UCSD-AML1 (cell line): Measurements from ENCODE around the gene TESMIN.

Source experiments
- DNase-seq: peaks from one replicate; lab custom pipeline; 2025; ENCODE audit not compliant: unreplicated experiment; lab: John Stamatoyannopoulos, UW

Gene TESMIN, protein sequence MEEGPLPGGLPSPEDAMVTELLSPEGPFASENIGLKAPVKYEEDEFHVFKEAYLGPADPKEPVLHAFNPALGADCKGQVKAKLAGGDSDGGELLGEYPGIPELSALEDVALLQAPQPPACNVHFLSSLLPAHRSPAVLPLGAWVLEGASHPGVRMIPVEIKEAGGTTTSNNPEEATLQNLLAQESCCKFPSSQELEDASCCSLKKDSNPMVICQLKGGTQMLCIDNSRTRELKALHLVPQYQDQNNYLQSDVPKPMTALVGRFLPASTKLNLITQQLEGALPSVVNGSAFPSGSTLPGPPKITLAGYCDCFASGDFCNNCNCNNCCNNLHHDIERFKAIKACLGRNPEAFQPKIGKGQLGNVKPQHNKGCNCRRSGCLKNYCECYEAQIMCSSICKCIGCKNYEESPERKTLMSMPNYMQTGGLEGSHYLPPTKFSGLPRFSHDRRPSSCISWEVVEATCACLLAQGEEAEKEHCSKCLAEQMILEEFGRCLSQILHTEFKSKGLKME

DNA sequence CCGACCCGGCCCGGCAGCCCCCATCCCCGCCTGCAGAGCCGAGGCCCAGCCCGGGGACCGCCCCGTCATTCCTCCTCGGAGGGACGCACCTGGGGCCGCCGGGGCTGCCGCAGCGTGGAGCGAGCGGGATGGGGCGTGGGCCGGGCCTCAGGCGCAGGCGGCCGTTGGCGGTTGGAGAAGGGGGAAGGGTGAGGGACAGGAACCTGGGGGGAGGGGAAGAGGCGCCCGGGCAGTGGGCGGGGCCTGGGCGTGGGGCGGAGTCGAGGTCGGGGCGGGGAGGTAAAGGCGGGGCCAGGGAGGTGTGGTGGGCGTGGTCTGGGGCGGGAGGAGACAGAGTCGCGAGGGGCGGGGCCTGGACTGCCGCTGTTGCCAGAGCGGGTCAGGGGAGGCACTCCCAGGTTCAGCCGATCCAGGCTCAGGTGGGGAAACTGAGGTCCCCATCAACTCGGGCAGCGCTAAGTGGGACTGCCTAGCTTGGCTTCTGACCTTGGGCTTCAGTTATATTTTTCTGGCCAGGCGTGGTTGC, at the start of gene TESMIN:
Gene TESMIN (minus strand): TSS at position 190 of the 526 bp plus-strand sequence. CDS start 860 bp downstream, outside the sequence.
- peak; percentile 93 for DNase-seq

DNA sequence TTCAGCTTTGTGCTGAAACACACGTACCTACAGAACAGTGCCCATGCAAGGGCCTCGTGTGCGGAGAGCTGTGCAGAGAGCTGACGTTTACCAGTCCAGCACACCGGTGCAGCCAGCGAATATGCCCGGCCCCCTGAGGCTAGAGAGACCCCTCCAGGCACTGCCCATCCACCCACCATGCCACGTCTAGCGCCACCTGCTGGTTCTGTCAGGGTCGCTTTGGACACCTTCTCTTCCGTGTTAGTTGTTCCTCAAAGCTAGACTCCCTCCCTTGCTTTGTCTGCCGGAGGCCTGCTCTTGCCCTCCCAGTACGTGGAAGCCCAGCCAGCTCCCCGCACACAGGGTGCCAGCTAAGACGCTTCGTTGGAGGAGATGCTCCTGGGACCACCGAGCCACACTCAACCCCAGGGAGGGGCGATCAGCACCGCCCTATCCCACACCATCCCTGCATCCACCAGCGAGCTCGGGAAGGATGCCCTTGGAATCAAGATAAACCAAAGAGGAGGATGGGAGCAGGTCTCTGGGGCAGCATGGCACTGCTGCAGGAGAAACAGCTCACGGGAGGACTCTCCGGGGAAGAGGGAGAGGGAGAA, 47.0 kb upstream of the TESMIN start:
- DNase-seq: peak; percentile 31

DNA sequence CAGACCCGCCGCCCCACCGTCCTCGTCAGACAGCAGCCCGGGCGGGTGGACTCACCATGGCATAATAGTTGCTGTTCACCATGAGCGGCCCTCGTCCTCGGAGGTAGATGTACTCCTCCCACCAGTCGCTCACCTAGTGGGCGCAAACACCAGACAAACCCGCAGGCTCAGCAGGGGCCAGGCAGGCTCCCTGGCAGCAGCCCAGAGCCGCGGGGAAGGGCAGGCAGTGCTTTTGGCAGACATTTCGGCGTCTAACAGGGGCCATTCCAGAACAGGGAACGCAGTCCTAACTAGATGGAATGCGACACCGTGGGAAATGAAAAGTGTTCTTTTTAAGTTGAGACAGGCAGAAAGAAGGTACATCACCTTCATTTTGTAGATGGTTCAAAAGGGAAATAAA, 45.5 kb upstream of the TESMIN start:
- no peak for DNase-seq

DNA sequence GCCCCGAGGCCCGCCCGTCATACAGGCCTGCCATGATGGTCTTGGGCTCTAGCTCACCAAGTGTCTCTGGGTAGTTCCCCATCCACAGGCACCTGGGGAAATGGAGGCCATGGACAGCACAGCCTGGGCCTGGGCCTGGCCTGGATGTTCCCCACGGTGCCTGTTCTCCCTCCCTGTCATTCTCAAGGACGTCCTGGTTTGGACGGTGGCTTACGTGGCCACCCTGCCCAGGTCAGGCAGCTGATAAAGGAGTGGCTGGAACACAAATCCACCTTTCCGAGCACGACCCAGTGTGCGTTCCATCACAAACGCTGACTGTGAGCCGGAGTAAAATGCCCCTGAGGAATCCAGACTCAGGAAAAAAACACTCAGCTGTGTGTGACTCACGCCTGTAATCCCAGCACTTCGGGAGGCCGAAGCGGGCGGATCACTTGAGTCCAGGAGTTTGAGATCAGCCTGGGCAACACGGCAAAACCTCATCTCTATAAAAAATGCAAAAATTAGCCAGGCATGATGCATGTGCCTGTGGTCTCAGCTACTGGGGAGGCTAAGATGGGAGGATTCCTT, 41.2 kb upstream of the TESMIN start:
- no peak for DNase-seq

DNA sequence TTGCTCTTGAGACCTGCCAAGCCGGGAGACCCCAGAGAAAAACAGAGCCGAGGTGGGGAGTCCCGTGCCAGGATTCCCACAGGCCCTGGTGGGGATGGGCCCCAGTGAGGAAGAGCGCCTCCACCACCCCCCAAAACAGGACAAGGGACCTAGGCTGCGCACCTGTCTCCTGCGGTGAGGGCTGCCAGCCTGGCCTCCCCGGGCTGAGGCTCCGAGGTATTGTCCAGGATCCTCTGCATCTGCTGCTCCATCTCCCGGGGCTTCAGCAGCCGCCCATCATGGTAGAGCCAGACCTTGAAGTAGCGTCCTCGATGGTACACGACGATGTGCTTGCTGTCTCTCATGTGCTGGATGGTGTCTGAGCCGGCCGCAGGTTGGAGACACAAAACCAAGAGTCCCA, 33.3 kb upstream of the TESMIN start:
- no peak for DNase-seq

DNA sequence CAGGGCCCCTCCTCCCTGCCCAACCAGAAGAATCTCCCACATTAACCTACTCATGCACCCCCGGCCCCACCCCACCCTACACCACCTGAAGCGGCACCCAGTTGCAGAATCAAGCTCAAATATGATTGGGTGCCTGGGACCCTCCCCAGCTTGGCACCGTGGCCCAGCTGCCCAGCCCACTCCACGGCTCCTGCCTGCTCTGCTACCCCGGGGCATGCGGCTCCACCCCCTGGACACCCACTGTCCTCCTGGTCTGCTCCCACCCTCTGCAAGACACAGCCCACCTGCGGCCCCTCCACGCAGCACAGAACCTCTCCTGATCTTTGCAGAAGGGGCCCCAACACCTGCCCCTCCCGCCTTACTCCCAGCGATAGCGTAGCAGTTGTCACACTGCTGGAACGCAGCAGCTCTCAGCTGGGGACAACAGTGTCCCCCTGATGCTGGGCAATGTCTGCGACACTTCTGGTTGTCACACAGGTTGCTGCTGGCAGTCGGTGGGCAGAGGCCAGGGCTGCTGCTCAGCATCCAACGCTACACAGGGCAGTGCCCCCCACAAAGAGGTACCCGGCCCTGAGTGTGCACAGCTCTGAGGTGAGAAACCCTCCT, 32.0 kb upstream of the TESMIN start:
- no peak for DNase-seq

DNA sequence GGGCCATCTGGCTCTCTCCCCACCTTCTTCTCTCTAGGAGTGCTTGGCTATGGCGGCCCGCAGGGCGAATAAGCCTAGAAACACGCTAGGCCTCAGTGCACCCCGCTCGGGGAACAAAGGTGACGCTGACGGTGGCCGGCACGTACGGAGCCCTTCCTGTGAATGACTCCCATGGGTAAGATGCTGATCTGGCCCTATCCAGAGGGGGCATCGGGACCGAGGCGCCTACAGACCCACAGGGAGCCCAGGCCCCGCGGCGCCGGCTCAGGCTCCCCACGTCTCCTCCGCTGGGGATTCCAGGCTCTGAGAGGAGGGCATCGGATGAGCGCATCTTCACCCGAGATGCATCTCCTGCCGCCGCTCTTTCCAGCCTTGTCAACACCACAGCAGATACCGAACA, 31.4 kb upstream of the TESMIN start:
- no peak for DNase-seq

DNA sequence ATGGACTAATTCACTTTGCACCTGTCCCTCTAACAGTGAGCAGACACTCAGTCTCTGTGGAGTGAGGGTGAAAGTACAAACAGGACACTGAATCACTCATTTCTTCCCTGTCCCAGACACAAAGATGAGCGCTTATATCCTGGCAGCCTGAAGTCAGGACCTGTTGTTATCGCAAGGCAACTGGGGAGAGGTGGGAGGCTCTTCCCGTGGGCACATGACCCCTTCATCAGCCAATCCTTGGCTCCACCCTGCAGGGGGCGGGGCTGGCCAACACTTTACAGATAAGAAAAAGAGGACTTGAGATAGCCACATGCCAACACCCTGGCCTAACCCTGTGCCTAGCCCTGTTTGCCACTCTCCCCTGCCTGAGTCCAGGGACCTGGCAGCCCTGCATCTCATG, 29.5 kb upstream of the TESMIN start:
- peak; percentile 21 for DNase-seq

DNA sequence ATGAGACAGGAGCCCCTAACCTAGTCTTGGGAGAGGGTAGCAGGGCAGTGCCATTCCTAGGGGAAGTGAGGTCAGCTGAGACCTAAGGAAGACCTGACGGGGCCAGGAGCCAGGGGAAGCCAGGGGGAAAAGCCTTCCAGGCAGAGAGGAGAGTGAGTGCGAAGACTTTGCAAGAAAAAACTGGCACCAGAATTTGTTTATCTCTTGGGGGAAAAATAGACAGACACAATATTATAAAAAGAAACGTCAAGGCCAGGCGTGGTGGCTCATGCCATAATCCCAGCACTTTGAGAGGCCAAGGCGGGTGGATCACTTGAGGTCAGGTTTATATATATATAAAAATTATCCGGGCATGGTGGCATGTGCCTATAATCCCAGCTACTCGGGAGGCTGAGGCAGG, 26.9 kb upstream of the TESMIN start:
- no peak for DNase-seq

DNA sequence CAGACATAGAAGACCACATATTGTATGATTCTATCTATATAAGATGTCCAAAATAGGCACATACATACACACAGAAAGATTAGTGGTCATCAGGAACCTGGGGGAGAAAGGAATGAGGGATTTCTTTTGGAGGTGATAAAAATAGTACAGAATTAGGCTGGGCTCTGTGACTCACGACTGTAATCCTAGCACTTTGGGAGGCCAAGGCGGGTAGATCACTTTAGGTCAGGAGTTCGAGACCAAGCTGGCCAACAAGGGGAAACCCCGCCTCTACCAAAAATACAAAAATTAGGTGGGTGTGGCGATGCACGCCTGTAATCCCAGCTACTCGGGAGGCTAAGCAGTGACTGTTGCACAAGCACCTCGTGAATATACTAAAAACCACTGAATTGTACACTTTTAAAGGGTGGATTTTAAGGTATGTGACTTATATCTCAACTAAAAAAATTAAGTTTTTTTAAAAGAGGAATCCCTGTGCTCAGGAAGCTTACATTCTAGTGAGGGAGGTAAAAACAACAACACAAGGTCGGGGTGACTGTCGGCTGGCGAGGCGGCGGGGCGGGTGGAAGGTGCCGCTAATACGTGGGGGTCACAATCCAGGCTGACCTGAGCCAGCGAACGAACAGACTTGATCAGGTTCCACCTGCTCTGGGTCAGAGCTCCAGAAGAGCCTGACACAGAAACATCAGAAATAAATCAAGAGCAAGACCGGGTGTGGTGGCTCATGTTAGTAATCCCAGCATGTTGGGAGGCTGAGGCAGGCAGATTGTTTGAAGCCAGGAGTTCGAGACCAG, 25.3 kb upstream of the TESMIN start:
- DNase-seq: no peak

DNA sequence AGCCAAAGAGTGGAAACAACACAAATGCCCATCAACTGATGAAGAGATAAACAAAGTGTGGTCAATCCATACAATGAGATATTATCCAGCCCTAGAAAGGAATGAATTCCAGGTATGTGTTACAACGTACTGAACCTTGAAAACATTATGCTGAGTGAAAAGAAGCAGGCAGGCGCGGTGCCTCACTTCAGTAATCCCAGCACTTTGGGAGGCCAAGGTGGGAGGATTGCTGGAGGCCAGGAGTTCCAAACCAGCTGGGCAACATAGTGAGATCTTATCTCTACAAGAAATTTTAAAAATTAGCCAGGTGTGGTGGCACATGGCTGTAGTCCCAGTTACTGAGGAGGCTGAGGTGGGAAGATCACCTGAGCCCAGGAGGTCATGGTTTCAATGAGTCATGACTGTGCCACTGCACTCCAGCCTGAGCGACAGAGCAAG, 24.6 kb upstream of the TESMIN start:
- DNase-seq: no peak

DNA sequence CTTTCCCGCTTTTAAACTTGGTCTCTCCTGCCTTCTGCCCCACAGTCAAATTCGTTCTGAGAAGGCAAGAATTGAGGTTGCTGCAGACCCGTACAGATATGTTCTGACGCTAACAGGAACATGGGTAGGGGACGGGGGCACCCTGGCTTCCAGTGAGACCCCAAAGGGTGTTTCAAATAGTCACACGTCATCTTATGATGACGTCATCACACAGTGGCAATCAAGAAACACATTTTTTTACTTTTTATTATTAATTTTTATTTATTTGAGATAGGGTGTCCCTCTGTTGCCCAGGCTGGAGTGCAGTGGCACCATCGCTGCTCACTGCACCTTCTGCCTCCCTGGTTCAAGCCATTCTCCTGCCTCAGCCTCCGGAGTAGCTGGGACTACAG, 22.9 kb upstream of the TESMIN start:
- no peak for DNase-seq

DNA sequence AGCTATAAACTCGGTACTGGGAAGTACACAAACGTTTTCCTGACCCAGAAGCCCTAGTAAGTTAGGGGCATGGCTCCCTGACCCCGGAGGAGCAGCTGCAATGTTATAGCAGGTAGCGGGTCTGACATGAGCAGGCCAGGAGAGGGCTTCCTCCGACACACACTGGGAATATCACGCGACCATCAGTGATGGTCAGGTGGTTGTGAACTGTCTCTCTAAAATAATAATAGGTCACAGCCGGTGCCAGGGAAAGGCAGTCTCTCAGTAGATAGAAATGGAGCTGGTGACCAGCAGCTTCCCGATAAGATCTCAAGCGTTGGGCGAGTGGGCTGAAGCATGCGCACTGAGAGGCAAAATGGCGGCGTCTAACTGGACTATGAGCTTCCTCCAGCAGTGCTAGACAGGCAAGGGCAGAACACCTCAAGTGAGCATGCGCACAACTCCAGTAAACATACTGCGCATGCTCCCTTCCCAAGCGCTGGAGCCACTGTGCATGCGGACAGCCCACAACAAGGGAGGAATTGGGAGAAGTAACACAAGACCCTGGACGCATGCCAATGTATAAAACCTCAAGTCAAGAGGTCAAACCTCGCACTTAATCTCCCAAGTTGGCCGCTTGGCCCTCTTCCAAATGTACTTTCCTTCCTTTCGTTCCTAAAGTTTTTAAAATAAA, 22.3 kb upstream of the TESMIN start:
- no peak for DNase-seq

DNA sequence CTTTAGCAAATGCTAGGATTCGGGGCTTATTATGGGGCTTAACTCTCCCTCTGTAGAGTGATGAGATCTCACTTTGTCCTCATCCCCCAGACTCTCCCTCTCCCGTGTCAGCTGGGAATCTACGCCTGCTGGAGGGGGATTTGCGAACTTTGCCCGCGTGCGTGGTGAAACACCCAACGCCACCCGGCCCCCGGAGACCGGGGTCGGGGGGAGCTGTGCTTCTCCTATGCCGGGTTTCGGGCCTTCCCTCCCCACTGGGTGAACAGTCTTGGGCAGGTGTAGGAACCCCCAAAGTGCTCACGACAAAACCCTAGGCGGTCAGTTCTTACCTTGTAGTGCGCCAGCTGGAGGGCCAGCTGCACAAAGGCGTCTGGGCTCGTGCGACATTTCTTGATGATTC, 21.6 kb upstream of the TESMIN start:
- DNase-seq: no peak

DNA sequence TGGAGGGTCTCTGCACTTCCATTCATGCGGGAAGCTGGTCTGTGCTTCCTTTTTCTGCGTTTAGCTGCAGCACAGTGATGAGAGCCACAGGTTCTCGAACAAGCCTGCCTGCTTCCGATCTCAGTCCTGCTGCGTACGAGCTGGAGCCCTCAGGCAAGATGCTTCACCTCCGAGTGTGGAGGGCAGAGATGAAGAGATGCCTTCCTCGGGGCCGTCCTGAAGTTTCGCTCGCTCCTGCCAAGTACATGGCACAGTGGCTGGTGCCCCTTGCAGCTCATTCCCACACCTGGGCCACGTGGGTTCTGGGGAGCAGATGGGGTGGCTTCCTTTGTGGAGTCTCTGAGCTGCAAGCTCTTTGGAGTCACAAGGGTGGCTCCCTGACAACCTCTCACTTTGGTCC, 19.5 kb upstream of the TESMIN start:
- no peak for DNase-seq

DNA sequence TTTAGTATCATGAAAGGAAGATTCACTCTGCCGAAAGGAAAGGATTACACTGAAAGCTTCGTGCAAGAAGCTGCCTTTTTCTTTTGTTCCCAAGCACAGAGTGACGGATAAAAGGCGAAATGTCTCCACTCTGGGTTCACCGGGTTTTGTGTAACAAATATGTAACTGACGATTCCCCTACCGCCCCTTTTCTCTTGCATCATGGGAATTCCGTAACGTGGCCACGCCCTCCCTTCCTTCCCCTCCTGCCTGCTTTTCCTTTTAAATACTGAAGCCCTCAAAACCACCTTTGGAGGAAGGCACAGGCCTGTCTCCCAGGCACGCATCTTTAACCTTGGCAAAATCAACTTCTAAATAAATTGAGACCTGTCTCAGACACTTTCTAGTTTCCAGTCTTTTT, 16.4 kb upstream of the TESMIN start:
- DNase-seq: no peak

DNA sequence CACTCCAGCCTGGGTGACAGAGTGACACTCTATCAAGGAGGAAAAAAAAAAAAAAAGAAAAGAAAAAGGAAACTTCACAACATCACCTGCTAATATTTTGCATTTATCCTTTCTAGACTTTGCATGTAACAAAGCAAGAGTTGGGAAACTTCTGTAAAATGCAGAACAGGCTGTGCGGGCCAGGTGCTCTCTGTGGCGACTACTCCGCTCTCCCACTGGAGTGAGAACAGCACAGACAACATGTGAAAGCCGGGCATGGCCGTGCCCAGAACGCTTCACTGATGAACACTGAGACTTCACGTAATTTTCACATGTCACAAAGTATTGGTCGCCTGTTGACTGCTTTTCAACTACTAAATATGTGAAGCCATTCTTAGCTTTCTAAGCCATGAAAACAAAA, 15.5 kb upstream of the TESMIN start:
- DNase-seq: no peak

DNA sequence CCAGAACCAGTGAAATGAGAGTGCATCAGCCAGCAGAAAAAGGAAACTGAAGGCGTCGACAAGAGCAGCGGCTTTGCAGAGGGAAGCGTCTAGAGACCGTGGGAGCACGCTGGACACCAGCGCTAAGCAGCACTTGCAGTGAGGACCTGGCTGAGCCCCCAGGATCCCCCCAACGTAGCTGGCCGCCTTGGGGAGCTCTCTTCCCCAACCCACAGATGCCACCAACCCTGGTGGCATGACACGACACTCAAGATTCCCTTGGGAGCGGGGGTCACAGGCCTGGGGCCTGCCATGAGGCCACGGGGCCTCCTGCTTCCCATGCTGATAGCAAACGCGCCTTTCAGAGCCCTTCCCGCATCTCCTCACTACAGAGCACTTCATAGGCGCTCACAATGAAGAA, 13.4 kb upstream of the TESMIN start:
- no peak for DNase-seq

DNA sequence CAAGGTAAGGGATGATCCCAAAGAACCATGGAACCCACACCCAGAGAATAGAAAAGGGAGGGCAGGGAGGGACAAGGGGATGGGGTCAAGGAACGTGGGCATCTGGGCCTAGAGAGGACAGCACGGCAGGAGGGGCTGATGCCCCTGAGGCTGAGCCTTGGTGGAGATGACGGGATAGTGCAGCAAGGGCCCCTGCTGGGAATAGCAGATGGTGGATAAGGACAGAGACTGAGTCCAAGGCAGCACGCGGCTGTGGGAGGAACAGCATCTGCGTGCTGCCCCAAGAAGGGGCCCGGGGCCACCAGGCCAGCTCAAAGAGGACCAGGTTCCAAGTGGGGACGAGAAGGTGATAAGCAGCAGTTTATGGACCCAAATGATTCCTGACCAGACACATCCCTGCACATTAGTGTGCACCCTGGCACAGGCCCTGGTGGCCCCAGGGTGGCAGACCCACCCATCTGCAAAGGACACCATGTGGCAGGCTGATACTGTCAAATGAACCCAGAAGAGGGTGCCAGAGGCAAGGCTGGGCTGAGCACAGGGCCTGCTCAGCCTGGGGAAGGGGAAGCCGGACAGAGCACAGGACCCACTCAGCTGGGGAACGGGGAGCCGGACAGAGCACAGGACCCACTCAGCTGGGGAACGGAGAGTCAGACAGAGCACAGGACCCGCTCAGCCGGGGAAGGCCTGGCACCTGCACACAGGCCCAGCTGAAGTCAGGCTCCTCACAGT, 12.8 kb upstream of the TESMIN start:
- no peak for DNase-seq
